GM21526 (cell line): Measurements from ENCODE around the gene GDF15.
"Not testable (repeated sequence)": the region's sequence is repeated elsewhere in the genome, so short reads cannot be mapped to it uniquely, and the experiment has no call there.

Experiments
- ATAC-seq: cut with Tn5 transposase; IDR thresholded peaks from one replicate; pipeline ENCODE4 v1.9.1; 2021; ENCODE audit warnings: moderate library complexity; ENCODE audit not compliant: unreplicated experiment, low FRiP score

Gene GDF15

DNA sequence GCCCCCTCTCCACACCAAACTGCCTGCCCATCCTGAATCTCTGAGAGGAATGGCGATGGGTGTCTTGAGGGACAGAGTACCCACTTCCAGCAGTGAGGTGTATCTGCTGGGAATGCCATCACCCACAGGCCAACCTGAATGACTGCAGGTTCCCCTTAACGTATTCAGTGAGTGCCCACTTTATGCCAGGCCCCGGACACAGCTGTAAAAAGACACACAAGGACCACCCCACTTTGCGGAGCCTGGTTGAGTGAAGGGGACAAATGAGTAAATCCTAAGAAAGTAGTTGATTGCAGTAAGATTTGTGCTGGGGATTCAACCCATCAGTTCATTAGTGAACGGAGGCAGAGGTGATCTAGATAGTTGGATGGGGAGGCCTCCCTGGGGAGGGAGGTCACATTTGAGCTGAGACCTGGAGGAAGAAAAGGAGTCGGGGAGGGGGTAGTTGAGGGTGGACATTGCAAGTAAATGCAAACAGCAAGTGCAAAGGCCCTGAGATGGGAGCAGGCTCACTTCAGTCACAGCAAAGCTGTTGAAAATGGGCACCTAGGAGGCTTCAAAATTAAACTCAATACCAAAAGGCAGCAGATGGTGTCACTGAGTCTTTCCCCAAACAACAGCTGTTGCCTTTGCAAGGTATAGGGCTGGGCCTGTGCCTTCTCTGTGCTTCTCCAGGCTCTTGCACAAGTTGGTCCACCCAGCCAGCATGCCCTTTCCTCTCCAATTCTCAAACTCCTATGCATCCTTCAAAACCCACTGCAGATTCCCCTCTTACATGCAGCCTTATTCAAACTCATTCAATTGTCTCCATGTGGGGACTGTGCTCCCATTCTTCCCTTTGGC lies 4.3 kb downstream of the GDF15 start:
- ATAC-seq = no peak

GRCh38 chr19:18391509-18392075 lies 5.6 kb downstream of the GDF15 start:
- no peak for ATAC-seq

- ATAC-seq = no peak
Measured at GRCh38 chr19:18392417-18392816, 6.5 kb downstream of the GDF15 start.

GRCh38 chr19:18392926-18393325 lies 7.0 kb downstream of the GDF15 start:
- ATAC-seq = no peak

DNA sequence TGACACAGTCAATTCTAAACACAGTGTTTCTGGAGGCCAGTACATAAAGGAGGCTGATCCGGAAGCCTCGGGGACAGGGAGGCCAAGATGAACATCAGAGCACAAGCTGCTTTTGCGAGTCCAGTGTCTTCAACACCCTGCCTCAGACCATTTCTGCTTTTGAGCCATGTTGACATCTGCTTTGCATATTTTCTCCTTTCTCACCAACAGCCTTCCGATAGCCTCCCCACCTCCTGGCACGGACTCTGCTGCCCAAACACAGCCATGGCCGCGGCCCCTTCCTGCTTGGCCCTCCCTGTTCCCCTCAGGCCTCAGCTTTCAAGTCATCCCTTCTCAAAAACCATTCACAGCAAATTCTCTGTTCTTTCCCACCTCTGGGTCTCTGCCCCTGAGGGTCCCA lies 7.9 kb downstream of the GDF15 start:
- no peak for ATAC-seq

- ATAC-seq = no peak
Measured at GRCh38 chr19:18396471-18397241, 10.7 kb downstream of the GDF15 start.

DNA sequence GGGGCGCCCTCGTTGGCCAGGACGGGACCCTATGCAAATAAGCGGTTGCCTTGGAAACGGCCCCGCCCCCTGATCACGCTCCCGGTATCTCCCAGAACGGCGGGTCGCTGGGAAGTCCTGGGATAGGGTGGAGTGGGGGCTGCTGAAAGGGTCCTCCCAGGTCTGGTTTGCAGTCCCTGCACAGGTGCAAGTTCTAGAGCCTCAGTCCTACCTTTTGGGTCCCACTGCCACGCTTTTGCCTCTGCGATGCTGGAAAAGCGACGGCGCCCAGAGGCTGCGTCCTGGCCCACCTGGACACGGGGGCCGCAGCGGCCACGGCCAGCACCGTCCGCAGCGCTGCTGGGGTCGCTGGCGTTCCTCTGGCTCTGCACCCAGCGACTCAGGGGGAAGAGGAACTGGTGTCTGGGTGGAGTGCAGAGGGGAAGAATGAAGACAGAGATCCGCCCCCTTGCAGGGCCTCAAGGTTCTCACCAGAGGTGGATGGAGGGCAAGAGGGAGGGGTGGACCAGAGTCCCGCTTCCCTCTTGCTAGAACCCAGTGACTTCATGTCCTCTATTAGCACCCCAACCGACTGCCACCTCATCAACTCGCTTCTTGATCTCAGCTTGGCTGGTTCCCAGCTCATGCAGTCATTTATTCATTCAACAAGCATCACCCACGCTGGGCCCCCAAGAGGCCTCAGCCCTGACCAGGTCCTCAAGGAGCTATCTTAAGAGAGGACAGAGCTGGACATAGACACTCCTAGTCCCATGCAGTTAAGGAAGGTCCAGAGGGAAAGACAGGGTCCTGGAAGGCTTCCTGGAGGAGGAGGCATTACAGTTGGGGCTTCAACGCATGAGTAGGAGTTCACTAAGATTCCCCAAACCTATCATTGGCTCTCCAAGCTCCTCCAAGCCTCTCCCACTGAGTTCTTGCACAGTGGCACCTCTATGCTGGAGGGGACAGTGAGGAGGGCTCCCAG lies 11.6 kb downstream of the GDF15 start, which contains the start of gene LRRC25:
TSS of gene LRRC25 (minus strand) at position 381 of the 961 bp plus-strand sequence. CDS start 659 bp downstream, outside the sequence.
- no peak for ATAC-seq

- no peak for ATAC-seq
Measured at GRCh38 chr19:18399008-18399407, 13.1 kb downstream of the GDF15 start.

DNA sequence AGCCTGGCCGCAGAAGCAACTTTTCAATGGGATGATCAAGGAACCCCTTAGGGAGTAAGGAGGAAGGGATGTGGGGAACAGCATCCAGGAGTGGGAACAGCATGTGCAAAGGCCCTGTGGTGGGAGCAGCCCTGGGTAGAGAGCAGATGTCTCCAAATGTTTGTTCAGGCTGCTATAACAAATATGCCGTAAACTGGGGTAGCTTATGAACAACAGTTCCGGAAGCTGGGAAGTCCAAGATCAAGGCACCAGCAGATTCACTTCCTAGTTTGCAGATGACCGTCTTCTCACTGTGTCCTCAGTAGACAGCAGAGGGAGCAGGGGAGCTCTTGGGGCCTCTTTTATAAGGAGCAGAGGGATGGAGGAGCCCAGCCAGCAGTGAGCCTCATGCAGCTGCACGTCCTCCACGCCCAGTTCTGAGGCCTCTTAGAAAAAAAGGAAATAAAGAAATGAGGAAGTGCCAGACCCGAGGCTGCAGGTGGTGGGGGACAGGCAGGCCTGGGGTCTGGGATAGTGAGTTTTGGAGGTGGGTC lies 15.7 kb downstream of the GDF15 start:
- ATAC-seq = no peak

DNA sequence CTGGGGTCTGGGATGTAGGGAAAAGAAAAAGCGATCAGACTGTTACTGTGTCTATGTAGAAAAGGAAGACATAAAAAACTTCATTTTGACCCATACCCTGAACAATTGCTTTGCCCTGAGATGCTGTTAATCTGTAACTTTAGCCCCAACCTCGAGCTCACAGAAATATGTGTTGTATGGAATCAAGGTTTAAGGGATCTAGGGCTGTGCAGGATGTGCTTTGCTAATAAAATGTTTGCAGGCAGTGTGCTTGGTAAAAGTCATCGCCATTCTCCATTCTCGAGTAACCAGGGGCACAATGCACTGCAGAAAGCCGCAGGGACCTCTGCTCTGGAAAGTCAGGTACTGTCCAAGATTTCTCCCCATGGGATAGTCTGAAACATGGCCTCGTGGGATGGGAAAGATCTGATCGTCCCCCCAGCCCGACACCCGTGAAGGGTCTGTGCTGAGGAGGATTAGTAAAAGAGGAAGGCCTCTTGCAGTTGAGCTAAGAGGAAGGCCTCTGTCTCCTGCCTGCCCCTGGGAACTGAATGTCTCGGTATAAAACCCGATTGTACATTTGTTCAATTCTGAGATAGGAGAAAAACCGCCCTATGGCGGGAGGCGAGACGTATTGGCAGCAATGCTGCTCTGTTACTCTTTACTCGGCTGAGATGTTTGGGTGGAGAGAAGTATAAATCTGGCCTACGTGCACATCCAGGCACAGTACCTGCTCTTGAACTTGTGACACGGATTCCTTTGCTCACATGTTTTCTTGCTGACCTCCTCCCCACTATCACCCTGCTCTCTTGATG lies 16.7 kb downstream of the GDF15 start:
- not testable (repeated sequence) for ATAC-seq

- not testable (repeated sequence) for ATAC-seq
Measured at GRCh38 chr19:18405754-18406153, 19.8 kb downstream of the GDF15 start.

DNA sequence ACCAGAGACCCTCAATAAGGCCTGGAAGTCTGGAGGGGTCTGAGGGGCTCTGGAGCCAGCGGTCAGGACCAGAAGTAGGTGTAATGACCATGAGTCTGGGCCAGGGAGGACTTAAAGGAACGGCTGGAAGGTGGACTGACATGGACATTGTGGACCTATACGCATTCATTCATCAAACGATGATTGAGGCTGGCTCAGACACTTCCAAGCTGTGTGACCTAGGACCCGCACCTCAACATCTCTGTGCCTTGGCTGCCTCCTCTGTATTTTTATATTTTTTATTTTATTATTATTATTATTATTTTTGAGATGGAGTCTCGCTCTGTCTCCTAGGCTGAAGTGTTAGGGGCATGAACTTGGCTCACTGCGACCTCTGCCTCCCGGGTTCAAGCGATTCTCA lies 20.8 kb downstream of the GDF15 start:
- no peak for ATAC-seq

- no peak for ATAC-seq
Measured at GRCh38 chr19:18408053-18408476, 22.1 kb downstream of the GDF15 start.

- no peak for ATAC-seq
Measured at GRCh38 chr19:18412610-18413239, 26.8 kb downstream of the GDF15 start.

- ATAC-seq = no peak
Measured at GRCh38 chr19:18414504-18415177, 28.7 kb downstream of the GDF15 start.

- ATAC-seq = no peak
Measured at GRCh38 chr19:18415178-18415867, 29.4 kb downstream of the GDF15 start.

DNA sequence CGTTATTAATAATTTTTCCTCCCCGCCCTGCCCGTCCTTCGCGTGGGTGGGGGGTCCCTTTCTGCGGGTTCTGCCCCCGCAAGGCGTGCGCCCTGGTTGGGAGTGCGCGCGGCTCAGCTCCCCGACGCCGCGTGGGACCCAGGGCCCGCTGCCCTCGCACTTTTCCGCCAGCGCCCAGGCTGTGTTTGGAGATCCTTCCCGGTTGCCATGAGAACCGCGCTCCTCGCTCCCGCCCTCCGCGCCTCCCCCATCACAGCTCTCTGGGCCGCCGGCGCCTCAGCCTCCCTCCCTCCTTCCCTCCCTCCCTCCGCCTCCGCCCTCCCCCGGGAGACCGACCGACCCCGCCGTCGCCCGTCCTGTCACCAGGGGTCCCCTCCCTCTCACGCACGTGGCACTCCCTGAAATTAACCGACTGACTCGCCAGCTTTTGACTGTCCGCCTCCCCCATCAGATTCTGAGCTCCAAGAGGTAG lies 30.9 kb downstream of the GDF15 start:
- no peak for ATAC-seq
